HG03135 (cell line): ENCODE measurements around the gene ACOT4.
A peak's percentile ranks its signal among the peaks of the same experiment; 100 is the strongest.
"Not testable (repeated sequence)": the region's sequence is repeated elsewhere in the genome, so short reads cannot be mapped to it uniquely, and the experiment has no call there.

ENCODE experiments used
- ATAC-seq: cut with Tn5 transposase; IDR thresholded peaks from one replicate; pipeline ENCODE4 v1.9.1; 2021; ENCODE audit warnings: mild to moderate bottlenecking, moderate library complexity; ENCODE audit not compliant: unreplicated experiment

ACOT4 gene

GRCh38 chr14:73630009-73630780 is 38.5 kb downstream of the ACOT4 start:
- no peak for ATAC-seq

GRCh38 chr14:73633116-73634010 is 41.7 kb downstream of the ACOT4 start:
- no peak for ATAC-seq

DNA sequence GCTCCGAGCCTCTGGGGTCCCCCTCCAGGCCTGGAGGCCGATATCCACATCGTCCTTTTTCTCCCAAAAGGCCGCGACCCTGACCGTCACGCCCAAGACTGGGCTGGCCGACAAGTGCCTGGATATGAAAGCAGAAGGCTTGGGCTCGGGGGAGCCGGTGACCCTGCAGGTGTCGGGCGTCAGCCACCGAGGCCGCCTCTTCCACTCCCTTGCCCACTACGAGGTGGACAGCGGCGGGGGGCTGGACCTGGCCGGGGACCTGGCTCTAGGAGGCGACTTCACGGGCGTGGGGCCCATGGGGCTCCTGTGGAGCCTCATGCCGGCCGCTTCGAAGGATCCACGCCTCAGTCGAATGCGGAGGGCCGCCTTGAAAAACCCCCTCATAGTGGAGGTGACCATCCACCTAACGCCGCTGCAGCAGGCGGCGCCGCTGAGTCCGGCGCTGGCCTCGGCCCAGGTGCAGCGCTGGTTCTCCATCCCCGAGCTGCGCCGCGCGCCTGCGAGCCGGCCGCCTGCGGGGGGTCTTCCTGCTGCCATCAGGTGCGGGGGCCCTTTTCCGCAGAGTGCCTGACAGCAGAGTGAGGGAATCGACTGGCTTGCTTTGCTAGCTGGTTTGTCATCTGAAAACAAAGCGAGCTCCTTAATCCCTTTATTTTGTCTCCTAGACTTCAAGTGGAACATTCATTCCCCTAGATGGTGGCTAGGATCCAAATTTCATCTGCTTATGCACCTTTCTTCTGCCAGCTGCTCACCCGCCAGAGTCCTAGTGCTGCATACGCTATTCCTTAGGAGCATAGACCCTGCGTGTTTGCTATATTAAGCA is 42.5 kb downstream of the ACOT4 start:
- no peak for ATAC-seq

DNA sequence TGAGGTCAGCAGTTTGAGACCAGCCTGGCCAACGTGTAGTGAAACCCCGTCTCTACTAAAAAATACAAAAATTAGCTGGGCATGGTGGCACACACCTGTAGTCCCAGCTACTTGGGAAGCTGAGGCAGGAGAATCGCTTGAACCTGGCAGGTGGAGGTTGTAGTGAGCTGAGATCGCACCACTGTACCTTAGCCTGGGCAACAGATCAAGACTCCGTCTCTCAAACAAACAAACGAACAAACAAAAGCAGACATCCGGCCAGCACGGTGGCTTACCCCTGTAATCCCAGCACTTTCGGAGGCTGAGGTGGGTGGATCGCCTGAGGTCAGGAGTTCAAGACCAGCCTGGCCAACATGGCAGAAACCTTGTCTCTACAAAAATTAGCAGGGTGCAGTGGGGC is 44.7 kb downstream of the ACOT4 start:
- ATAC-seq: not testable (repeated sequence)

GRCh38 chr14:73637830-73638229 is 46.2 kb downstream of the ACOT4 start:
- ATAC-seq: no peak

GRCh38 chr14:73640796-73641365 is 49.2 kb downstream of the ACOT4 start:
- ATAC-seq: no peak

DNA sequence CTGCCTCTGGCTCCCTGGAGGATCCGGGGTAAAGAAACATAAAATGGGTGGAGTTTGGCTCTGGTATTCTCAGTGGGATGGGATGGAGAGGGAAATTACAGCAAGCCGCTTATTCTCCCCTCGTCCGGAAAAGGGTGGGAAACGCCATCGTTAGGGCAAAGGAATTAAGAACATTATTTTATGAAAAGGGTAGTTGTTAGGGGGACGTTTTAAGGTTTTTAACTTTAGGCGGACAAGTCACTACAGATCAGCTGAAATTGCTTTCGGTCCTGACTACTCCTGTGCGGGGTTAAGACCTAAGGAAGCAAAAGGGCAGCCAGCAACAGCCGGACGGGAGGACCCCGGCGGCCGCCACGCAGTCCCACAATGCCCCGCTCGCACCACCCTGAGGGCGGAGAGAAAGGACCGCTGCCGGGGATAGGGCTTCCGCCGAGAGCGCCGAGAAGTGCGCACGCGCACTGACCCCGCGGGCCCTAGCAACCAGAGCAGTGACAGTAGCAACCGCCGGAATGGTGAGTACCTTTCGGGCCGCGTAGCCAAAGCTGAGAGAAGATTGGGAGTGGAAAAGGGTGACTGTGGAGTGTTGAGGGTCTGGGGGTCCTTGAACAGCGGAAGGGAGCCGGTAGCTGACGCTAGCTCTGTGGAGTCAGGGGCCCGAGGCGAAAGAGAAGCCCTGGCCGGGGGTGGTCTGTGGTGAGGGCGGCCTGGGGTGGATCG is 53.0 kb downstream of the ACOT4 start, which contains the start of gene DNAL1:
TSS of gene DNAL1 (plus strand) at position 456 of the 717 bp plus-strand sequence. CDS start at position 510, 54 bp downstream.
- ATAC-seq: peak; percentile 88

DNA sequence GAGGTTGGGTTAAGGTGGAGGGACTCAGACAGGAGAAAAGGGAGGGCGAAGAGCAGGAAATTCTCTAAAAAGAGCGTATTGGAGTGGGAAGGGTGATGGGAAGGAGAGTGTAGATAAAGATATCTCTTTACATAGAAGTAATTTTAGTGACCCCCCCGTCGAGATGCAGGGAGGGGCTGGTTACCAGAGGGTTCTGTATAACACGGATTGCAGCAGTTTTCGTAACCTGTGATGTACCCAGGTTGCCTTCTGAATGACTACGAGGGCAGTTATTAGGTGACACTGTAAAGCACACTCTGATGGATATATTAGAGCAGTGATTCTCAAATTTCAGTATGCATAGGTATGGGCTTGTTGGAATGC is 53.6 kb downstream of the ACOT4 start:
- ATAC-seq: no peak
